Measurements from ENCODE around the gene KLK2.
A peak's percentile ranks its signal among the peaks of the same experiment; 100 is the strongest.

The KLK2 gene

GRCh38 chr19:50873056-50873455 lies at the start of gene KLK2:
TSS of gene KLK2 (plus strand) at chr19:50873439. CDS start at chr19:50873474, 35 bp downstream.
- no peak for DNase-seq

GRCh38 chr19:50826492-50827240 lies 46.6 kb upstream of the KLK2 start:
- DNase-seq: no peak

GRCh38 chr19:50827476-50827875 lies 45.8 kb upstream of the KLK2 start:
- no peak for DNase-seq

- no peak for DNase-seq
These were observed 43.4 kb upstream of the KLK2 start for GRCh38 chr19:50829801-50830200.

GRCh38 chr19:50830266-50831025 lies 42.8 kb upstream of the KLK2 start:
- DNase-seq: no peak

- DNase-seq: no peak
These were observed 42.2 kb upstream of the KLK2 start for GRCh38 chr19:50831026-50831396.

GRCh38 chr19:50832666-50833065 lies 40.6 kb upstream of the KLK2 start:
- DNase-seq: no peak

GRCh38 chr19:50833117-50833801 lies 40.0 kb upstream of the KLK2 start, which contains the start of gene KLK15:
TSS of gene KLK15 (minus strand) at chr19:50833574. CDS start at chr19:50831492, 2,082 bp downstream.
- DNase-seq: no peak

- DNase-seq: no peak
These were observed 39.5 kb upstream of the KLK2 start for GRCh38 chr19:50833802-50834167.

- no peak for DNase-seq
These were observed 38.0 kb upstream of the KLK2 start for GRCh38 chr19:50835103-50835784.

- DNase-seq: peak; percentile 82
These were observed 37.3 kb upstream of the KLK2 start for GRCh38 chr19:50835785-50836542.

GRCh38 chr19:50836543-50837195 lies 36.6 kb upstream of the KLK2 start:
- DNase-seq: no peak

GRCh38 chr19:50837300-50837699 lies 35.9 kb upstream of the KLK2 start:
- peak; percentile 51 for DNase-seq

GRCh38 chr19:50838239-50838638 lies 35.0 kb upstream of the KLK2 start:
- peak; percentile 27 for DNase-seq

- DNase-seq: no peak
These were observed 33.3 kb upstream of the KLK2 start for GRCh38 chr19:50839712-50840655.

- DNase-seq: no peak
These were observed 31.1 kb upstream of the KLK2 start for GRCh38 chr19:50842130-50842529.

- no peak for DNase-seq
These were observed 30.0 kb upstream of the KLK2 start for GRCh38 chr19:50843205-50843604.

GRCh38 chr19:50843701-50844221 lies 29.5 kb upstream of the KLK2 start:
- no peak for DNase-seq

GRCh38 chr19:50844296-50844935 lies 28.8 kb upstream of the KLK2 start:
- DNase-seq: peak; percentile 37

- no peak for DNase-seq
These were observed 22.5 kb upstream of the KLK2 start for GRCh38 chr19:50850738-50851137.
